Spleen (tissue), 11 donors: ENCODE data around the gene SNRPD2. TPM values are rescaled to one million over a fixed set of nuclear protein-coding genes. Genes with fewer than 3 reads are reported as not detected.
A peak's percentile ranks its signal among the peaks of the same experiment; 100 is the strongest.

ENCODE experiments used
- DNase-seq: peaks from one replicate; pipeline ENCODE4 v3.0.0-alpha.2; 2020
- H3K27ac ChIP-seq, 8 donors: fragments of 200-600 bp; sonication (generic) in 7 of 8; 1 replicate in 4 of 8; 2 replicates in 4 of 8; pipeline versions ENCODE4 v1.5.0 to v1.8.0; 2016 to 2021; ENCODE audit warnings: inconsistent platforms in 4 of 8, mild to moderate bottlenecking in 4 of 8, moderate library complexity in 1 of 8
- H3K27me3 ChIP-seq, 7 donors: fragments of 200-600 bp; sonication (generic) in 6 of 7; replicated peaks in 1 of 7; 1 replicate in 4 of 7; 2 replicates in 3 of 7; pipeline versions ENCODE4 v1.5.0 to v1.8.0; 2016 to 2021; ENCODE audit warnings: inconsistent platforms in 3 of 7, mild to moderate bottlenecking in 1 of 7
- H3K36me3 ChIP-seq, 6 donors: fragments of 200-600 bp; sonication (generic) in 5 of 6; 1 replicate in 4 of 6; 2 replicates in 2 of 6; pipeline versions ENCODE4 v1.5.0 to v1.8.0; 2016 to 2021; ENCODE audit warnings: inconsistent platforms in 2 of 6
- H3K4me1 ChIP-seq, 6 donors: fragments of 200-600 bp; sonication (generic) in 5 of 6; 1 replicate in 3 of 6; 2 replicates in 3 of 6; pipeline versions ENCODE4 v1.5.0 to v1.8.0; 2016 to 2021; ENCODE audit warnings: inconsistent platforms in 3 of 6
- H3K4me3 ChIP-seq, 8 donors: fragments of 200-600 bp; sonication (generic) in 7 of 8; 1 replicate in 4 of 8; 2 replicates in 4 of 8; pipeline versions ENCODE4 v1.5.0 to v1.8.0; 2016 to 2021; ENCODE audit warnings: inconsistent platforms in 4 of 8, mild to moderate bottlenecking in 4 of 8, moderate library complexity in 2 of 8
- H3K9me3 ChIP-seq, 8 donors: fragments of 200-600 bp; sonication (generic) in 7 of 8; 1 replicate in 4 of 8; 2 replicates in 4 of 8; pipeline versions ENCODE4 v1.5.0 to v1.8.0; 2016 to 2021; ENCODE audit warnings: inconsistent platforms in 4 of 8
- POLR2A ChIP-seq, 3 donors: fragments of 450-650 bp; IDR thresholded peaks; one replicate each; pipeline ENCODE4 v1.5.1; 2017; ENCODE audit warnings: antibody characterized with exemption in 3 of 3, mild to moderate bottlenecking in 1 of 3
- POLR2AphosphoS5 ChIP-seq, 3 donors: sonication (generic); formaldehyde crosslinking; IDR thresholded peaks; one replicate each; pipeline ENCODE4 v1.5.1; 2017; ENCODE audit warnings: antibody characterized with exemption in 3 of 3
- WGBS, 5 donors: extraction: QIAGEN DNeasy Blood & Tissue Kit in 3 of 5; methylation state at CpG; one replicate each; pipeline versions ENCODE4 v1.1.5 to v1.1.7; 2013 to 2018; 5-methylcytosine and 5-hydroxymethylcytosine counted together
- intact Hi-C: fragments of 100-400 bp; cut with DNase I; formaldehyde crosslinking; loops from one replicate; pipeline ENCODE4 v1.15.0; 2023; ENCODE audit warnings: low total_unique reads
- polyA plus RNA-seq, 3 donors: library from polyadenylated mRNA; stranded (reverse); fragments of 200-250 nt; gene quantifications; one replicate each; pipeline ENCODE4 v1.2.1, GENCODE V29; 2013
- total RNA-seq, 7 donors: library from RNA; depleted of rRNA in 3 of 7; stranded (reverse); fragments of >200 nt in 3 of 7; fragmentation: NEBNext Ultra II Directional in 4 of 7; extraction: Animal tissue kit (Norgen Biotek cat#: 25700) in 4 of 7; gene quantifications; one replicate each; pipeline versions ENCODE4 v1.1.0 to v1.2.1, GENCODE V29; 2016 to 2021
- TF ChIP-seq, protein P1 (sequence below), 11 experiments: fragments of 200-600 bp in 7 of 11; fragments of 450-650 bp in 4 of 11; sonication (generic) in 4 of 11; IDR thresholded peaks in 8 of 11; conservative IDR thresholded peaks in 3 of 11; 1 replicate in 7 of 11; 2 replicates in 4 of 11; pipeline versions ENCODE4 v1.4.0 to v1.8.0; 2016 to 2021; ENCODE audit warnings: antibody characterized with exemption in 11 of 11, inconsistent platforms in 4 of 11, mild to moderate bottlenecking in 1 of 11
- donor health status: healthy with polysubstance abuse.
- donor health status: DM: no; HTN: no; CAD: no; lungs with moderate emphysema.
- donor health status: DM: no; HTN: no; CAD: no.
- donor health status: Bipolar disorder and iron deficiency.
- donor health status: healthy.
- donor health status: DM: no; HTN: no; CAD: no.
- donor health status: DM: yes; HTN: yes; CAD: no.

SNRPD2 gene
- total and polyA plus RNA-seq, 10 donors: 117 to 587 (median 207) TPM

DNA sequence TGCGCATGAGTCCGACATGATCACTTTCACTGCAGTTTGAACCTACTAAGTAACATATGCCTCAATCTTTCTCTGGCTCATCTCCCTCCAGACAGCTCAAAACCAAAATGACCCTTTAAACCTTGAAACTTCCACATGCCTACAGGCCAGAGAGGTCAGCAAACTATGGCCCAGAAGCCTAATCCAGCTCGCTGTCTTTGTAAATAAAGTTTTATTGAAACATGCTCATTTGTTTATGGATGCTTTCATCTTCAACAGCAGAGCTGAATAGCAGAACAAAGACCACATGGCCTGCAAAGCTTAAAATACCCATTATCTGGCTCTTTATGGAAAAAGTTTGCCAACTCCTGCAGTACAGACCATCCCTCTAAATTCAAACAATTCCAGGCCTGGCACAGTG lies 23.4 kb upstream of the SNRPD2 start:
- no peak for DNase-seq
- H3K4me3 ChIP-seq: no peak overlapping the region
- no peaks in the 10 kb centered on the region for H3K9me3 ChIP-seq
- no peaks in the 10 kb centered on the region for H3K27me3 ChIP-seq
- intact Hi-C loops: no loop called here
- H3K4me1 ChIP-seq: peaks cover 6 to 52% (median 30%) of the 10 kb centered on the region in 6 donors
- H3K36me3 ChIP-seq: peaks cover 0 to 47% (median 23%) of the 10 kb centered on the region in 6 donors
- no peak overlapping the region for H3K27ac ChIP-seq
- TF ChIP-seq POLR2A (IDR thresholded peaks at IDR 0.05): no peak
- TF ChIP-seq, protein P1, sequence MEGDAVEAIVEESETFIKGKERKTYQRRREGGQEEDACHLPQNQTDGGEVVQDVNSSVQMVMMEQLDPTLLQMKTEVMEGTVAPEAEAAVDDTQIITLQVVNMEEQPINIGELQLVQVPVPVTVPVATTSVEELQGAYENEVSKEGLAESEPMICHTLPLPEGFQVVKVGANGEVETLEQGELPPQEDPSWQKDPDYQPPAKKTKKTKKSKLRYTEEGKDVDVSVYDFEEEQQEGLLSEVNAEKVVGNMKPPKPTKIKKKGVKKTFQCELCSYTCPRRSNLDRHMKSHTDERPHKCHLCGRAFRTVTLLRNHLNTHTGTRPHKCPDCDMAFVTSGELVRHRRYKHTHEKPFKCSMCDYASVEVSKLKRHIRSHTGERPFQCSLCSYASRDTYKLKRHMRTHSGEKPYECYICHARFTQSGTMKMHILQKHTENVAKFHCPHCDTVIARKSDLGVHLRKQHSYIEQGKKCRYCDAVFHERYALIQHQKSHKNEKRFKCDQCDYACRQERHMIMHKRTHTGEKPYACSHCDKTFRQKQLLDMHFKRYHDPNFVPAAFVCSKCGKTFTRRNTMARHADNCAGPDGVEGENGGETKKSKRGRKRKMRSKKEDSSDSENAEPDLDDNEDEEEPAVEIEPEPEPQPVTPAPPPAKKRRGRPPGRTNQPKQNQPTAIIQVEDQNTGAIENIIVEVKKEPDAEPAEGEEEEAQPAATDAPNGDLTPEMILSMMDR (IDR thresholded peaks at IDR 0.05 in 8 of 11, conservative IDR thresholded peaks at IDR 0.05 in 3 of 11): no peak
- no peak for TF ChIP-seq POLR2AphosphoS5 (IDR thresholded peaks at IDR 0.05)
- 91 to 98% (median 96%) methylated on average over 3 of the region's 3 CpGs for WGBS, 5 donors

DNA sequence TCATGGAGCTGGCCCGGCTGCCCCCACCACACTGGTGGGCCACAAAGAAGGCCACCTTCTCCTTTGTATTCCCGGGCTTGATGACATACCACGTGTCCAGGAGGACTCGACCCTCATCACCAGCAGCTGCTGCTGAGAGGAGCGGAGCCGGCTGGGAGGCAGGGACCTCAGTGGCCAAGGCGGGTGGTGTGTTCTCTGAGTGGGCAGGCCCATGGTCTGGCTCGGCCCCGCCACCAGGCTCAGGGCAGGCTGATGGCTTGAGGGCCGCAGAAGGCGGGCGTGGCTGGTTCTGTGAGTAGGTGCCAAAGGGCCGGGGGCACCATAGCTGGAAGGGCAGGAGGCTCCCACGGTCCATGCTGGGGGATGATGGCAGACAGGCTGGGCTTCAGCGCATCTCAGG lies 21.4 kb upstream of the SNRPD2 start:
- peaks cover 3 to 46% (median 22%) of the 10 kb centered on the region in 6 donors for H3K4me1 ChIP-seq
- H3K4me3 ChIP-seq: no peak overlapping the region
- peak in 1 of 3 donors; percentile 45 for TF ChIP-seq POLR2AphosphoS5 (IDR thresholded peaks at IDR 0.05)
- TF ChIP-seq, protein P1 (IDR thresholded peaks at IDR 0.05 in 8 of 11, conservative IDR thresholded peaks at IDR 0.05 in 3 of 11): no peak
- H3K27me3 ChIP-seq: no peaks in the 10 kb centered on the region
- no peaks in the 10 kb centered on the region for H3K9me3 ChIP-seq
- intact Hi-C loops: no loop called here
- no peak for DNase-seq
- H3K36me3 ChIP-seq: peaks cover 0 to 51% (median 23%) of the 10 kb centered on the region in 6 donors
- H3K27ac ChIP-seq: no peak overlapping the region
- 85 to 96% (median 93%) methylated on average over 13 to 15 of the region's 15 CpGs for WGBS, 5 donors

DNA sequence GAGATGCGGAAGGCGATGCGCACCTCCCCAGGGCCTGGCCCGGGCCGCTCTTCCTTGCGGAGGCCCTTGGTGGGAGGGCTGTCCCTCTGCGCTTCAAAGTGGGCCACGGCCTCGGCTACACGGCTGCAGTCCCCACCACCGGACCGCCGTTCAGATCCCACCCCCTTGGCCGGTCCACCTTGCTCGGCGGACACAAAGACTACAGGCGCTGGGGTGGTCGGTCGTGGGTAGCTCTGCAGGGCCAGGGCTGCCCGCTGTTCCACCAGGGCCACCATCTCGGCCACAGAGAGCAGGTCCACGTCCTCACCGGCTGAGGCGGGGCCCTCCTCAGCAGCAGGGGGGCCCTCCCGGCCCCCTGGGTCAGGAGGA lies 20.9 kb upstream of the SNRPD2 start:
- H3K27me3 ChIP-seq: no peaks in the 10 kb centered on the region
- H3K4me1 ChIP-seq: peaks cover 0 to 42% (median 17%) of the 10 kb centered on the region in 6 donors
- peak in 1 of 3 donors; percentile 43 for TF ChIP-seq POLR2AphosphoS5 (IDR thresholded peaks at IDR 0.05)
- TF ChIP-seq POLR2A (IDR thresholded peaks at IDR 0.05): no peak
- H3K36me3 ChIP-seq: peaks cover 0 to 52% (median 24%) of the 10 kb centered on the region in 6 donors
- no peak overlapping the region for H3K27ac ChIP-seq
- intact Hi-C loops: no loop called here
- H3K4me3 ChIP-seq: no peak overlapping the region
- no peak for DNase-seq
- no peaks in the 10 kb centered on the region for H3K9me3 ChIP-seq
- WGBS, 5 donors: 87 to 97% (median 95%) methylated on average over 6 to 25 of the region's 25 CpGs

DNA sequence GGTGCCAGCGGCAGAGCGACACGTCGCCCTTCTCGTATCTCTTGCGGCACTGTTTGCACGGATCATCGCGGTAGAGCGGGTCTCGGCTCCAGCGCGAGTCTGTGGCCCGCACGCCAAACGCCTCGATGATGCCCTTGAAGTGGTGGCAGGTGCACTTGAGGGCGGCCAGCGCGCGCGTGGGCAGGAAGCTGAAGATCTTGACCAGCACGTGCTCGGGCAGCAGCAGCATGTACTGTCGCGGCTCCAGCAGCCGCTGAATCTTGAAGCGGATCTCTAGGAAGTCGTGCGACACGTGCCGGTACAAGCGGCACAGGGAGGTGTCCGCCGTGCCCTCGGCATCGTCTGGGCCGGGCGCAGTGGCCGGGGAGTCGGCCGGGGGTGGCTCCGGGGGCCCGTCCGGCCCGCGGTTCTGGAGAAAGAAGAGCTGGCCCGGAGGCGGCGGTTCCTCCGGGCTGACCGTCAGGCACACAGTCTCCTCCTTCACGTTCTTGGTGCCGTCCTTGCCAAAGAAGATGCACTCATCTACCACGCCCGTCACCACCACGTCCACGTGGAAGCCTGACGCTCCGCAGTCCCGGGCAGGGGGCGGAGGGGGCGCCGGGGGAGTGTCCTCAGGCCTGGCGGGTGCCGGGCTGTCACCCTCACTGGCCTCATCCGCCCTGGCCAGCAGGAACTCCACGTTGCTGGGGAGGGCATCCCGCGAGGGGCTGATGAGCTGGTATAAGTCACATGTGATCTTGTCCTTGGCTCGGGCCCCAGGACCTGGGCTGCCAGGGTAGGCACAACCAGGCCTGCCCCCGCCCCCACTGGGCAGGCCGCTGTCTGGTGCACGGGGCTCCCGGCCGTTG lies 20.3 kb upstream of the SNRPD2 start:
- no peaks in the 10 kb centered on the region for H3K9me3 ChIP-seq
- no peaks in the 10 kb centered on the region for H3K27me3 ChIP-seq
- 92 to 97% (median 95%) methylated on average over 54 to 76 of the region's 76 CpGs for WGBS, 5 donors
- peaks cover 0 to 47% (median 17%) of the 10 kb centered on the region in 6 donors for H3K4me1 ChIP-seq
- H3K36me3 ChIP-seq: peaks cover 0 to 52% (median 24%) of the 10 kb centered on the region in 6 donors
- TF ChIP-seq, protein P1 (IDR thresholded peaks at IDR 0.05 in 8 of 11, conservative IDR thresholded peaks at IDR 0.05 in 3 of 11): no peak
- TF ChIP-seq POLR2A (IDR thresholded peaks at IDR 0.05): no peak
- TF ChIP-seq POLR2AphosphoS5 (IDR thresholded peaks at IDR 0.05): peak in 2 of 3 donors; percentile 29 to 62
- no peak for DNase-seq
- H3K4me3 ChIP-seq: no peak overlapping the region
- intact Hi-C loops: no loop called here
- no peak overlapping the region for H3K27ac ChIP-seq
